ENCODE data around the gene AGAP9. TPM values are rescaled to one million over a fixed set of nuclear protein-coding genes. Genes with fewer than 3 reads are reported as not detected.
"Not testable (repeated sequence)": the region's sequence is repeated elsewhere in the genome, so short reads cannot be mapped to it uniquely, and the experiment has no call there.

Gene AGAP9
- total RNA-seq, 1 experiment from 2014 or later, result 11.8 TPM

DNA sequence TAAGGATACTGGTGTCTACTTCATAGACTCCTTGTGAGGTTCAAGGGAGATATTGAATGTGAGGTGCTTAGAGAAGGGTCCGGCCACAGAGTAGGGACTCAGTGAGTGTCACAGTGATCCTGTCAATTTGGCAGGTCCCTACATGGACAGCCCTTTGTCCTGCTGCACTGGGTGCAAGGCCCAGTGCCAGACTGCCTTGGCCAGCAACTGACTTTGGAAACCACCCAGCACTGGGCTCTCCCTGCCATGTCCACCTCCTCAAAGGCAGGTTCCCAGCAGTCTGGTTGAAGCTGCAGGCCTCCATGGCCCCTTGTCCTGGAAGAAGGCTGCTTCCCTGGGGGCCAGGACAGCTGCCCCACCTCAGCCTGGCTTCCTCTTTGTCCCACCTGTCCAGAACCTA is 41.1 kb downstream of the AGAP9 start:
- DNase-seq; H2AFZ ChIP-seq (ENCODE audit: low read length); H3K9me3 ChIP-seq (ENCODE audit: low read length); H3K4me3 ChIP-seq (ENCODE audit: low read length); H3K79me2 ChIP-seq (ENCODE audit: low read length); H3K36me3 ChIP-seq (ENCODE audit: insufficient read depth, low read length); H3K27me3 ChIP-seq (ENCODE audit: low read length); H3K4me2 ChIP-seq (ENCODE audit: low read depth, low read length, poor library complexity, severe bottlenecking); H3K9me2 ChIP-seq (replicated peaks; ENCODE audit: insufficient read depth, low read length); H3K27ac ChIP-seq (ENCODE audit: low read length); H3K9ac ChIP-seq (ENCODE audit: low read length); H4K20me1 ChIP-seq (ENCODE audit: insufficient read depth, low read depth, low read length); H3K4me1 ChIP-seq (ENCODE audit: low read length): not testable (repeated sequence)

DNA sequence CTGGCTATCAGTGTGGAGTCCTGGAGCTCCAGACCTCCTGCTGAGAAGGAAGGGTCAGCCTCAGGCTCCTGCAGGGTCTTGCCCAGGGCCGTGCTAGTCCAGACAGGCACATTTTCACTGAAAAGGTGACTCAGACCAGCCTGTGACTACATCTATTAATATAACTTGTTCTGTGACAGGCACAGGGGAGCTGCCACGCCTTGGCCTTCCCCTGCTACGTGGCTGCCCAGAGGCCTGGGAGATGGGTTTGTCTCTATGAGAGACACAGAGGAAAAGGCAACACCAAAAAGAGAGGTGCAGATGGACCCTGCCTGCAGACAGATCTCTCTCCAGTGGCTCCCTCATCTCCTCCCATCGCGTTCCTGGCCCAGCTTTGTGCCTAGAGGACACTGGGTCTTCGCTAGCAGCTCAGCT is 41.7 kb downstream of the AGAP9 start:
- not testable (repeated sequence) for H3K4me2 ChIP-seq (ENCODE audit: low read depth, low read length, poor library complexity, severe bottlenecking); H3K9me3 ChIP-seq (ENCODE audit: low read length); H3K9ac ChIP-seq (ENCODE audit: low read length); H3K4me1 ChIP-seq (ENCODE audit: low read length); H3K27ac ChIP-seq (ENCODE audit: low read length); DNase-seq; H3K36me3 ChIP-seq (ENCODE audit: insufficient read depth, low read length); H3K9me2 ChIP-seq (replicated peaks; ENCODE audit: insufficient read depth, low read length); H3K79me2 ChIP-seq (ENCODE audit: low read length); H2AFZ ChIP-seq (ENCODE audit: low read length); H3K27me3 ChIP-seq (ENCODE audit: low read length); H3K4me3 ChIP-seq (ENCODE audit: low read length); H4K20me1 ChIP-seq (ENCODE audit: insufficient read depth, low read depth, low read length)

DNA sequence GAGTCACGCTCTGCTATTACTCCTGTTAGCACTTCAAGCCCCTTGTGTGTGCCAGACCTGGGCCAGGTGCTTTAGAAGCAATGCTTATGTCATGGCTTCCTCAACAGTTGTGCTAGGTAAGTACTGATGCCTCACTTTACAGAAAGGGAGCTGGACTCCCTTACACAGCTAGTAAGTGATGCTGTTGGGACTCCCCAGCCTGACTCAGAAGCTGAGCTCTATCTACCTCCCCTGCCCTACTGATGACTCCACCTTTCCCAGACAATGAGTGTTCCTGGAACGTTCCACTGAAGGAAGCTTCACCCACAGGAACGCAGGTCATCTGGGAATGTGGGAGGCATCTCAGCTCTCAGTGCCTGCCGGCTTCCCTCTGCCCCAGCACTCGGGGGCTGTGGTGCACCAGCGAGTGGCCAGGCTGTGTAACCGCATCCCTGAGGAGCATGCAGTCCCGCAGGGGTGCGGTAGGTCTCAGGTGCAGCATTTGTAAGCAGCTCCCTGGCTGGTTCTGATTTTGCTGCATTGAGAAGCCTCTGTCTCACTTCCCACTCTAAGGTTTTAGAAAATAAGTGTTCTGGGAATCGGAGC is 42.2 kb downstream of the AGAP9 start:
- H3K4me1 ChIP-seq (ENCODE audit: low read length); H4K20me1 ChIP-seq (ENCODE audit: insufficient read depth, low read depth, low read length); H3K27me3 ChIP-seq (ENCODE audit: low read length); H3K9ac ChIP-seq (ENCODE audit: low read length); H3K9me3 ChIP-seq (ENCODE audit: low read length); H3K4me3 ChIP-seq (ENCODE audit: low read length); H3K36me3 ChIP-seq (ENCODE audit: insufficient read depth, low read length); H3K4me2 ChIP-seq (ENCODE audit: low read depth, low read length, poor library complexity, severe bottlenecking); H3K9me2 ChIP-seq (replicated peaks; ENCODE audit: insufficient read depth, low read length); H3K27ac ChIP-seq (ENCODE audit: low read length); H3K79me2 ChIP-seq (ENCODE audit: low read length); H2AFZ ChIP-seq (ENCODE audit: low read length); DNase-seq: not testable (repeated sequence)

DNA sequence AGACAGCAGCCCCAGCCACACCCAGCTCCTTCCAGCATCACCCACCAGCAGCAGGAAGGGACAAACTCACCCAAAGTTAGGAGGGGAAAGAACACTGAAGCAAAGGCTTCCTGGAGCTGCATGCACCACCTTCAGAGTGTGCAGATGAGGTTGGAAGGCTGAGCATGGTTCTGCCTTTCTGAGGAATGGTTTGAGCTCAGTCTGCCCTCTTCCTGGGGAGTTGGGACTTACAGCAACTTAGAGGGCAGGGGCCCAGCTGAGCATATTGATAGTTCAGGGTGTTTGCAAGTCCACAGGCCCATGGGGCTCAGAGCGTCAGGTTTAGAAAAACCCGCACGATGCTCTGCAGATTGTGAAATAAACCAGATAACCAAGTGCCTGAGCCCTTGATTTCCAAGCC is 43.3 kb downstream of the AGAP9 start:
- not testable (repeated sequence) for H3K36me3 ChIP-seq (ENCODE audit: insufficient read depth, low read length); H3K4me2 ChIP-seq (ENCODE audit: low read depth, low read length, poor library complexity, severe bottlenecking); H3K9ac ChIP-seq (ENCODE audit: low read length); H3K9me2 ChIP-seq (replicated peaks; ENCODE audit: insufficient read depth, low read length); H2AFZ ChIP-seq (ENCODE audit: low read length); H3K27me3 ChIP-seq (ENCODE audit: low read length); H3K4me1 ChIP-seq (ENCODE audit: low read length); H4K20me1 ChIP-seq (ENCODE audit: insufficient read depth, low read depth, low read length); H3K27ac ChIP-seq (ENCODE audit: low read length); H3K4me3 ChIP-seq (ENCODE audit: low read length); H3K79me2 ChIP-seq (ENCODE audit: low read length); DNase-seq; H3K9me3 ChIP-seq (ENCODE audit: low read length)

DNA sequence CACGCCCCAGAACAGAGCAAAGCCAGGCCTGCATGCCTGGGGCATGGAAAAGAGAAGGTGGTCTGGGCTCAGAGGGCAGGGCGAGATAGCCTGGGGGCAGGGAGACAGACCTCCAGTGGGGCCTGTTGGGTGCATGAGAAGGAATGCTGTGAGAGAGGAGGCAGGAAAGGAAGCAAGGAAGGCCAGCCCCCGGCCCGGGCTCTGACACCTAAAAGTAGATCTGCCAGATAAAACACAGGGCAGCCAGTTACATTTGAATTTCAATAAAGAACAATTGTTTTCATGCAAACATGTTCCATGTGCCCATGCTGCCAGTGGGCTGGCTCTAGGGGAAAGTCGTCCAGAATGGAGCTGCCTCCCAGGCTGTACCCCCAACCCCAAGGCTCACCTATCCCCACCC is 45.3 kb downstream of the AGAP9 start:
- DNase-seq; H3K27me3 ChIP-seq (ENCODE audit: low read length); H3K4me2 ChIP-seq (ENCODE audit: low read depth, low read length, poor library complexity, severe bottlenecking); H3K9me3 ChIP-seq (ENCODE audit: low read length); H3K4me3 ChIP-seq (ENCODE audit: low read length); H3K79me2 ChIP-seq (ENCODE audit: low read length); H3K9me2 ChIP-seq (replicated peaks; ENCODE audit: insufficient read depth, low read length); H2AFZ ChIP-seq (ENCODE audit: low read length); H3K27ac ChIP-seq (ENCODE audit: low read length); H3K36me3 ChIP-seq (ENCODE audit: insufficient read depth, low read length); H3K9ac ChIP-seq (ENCODE audit: low read length); H3K4me1 ChIP-seq (ENCODE audit: low read length); H4K20me1 ChIP-seq (ENCODE audit: insufficient read depth, low read depth, low read length): not testable (repeated sequence)

DNA sequence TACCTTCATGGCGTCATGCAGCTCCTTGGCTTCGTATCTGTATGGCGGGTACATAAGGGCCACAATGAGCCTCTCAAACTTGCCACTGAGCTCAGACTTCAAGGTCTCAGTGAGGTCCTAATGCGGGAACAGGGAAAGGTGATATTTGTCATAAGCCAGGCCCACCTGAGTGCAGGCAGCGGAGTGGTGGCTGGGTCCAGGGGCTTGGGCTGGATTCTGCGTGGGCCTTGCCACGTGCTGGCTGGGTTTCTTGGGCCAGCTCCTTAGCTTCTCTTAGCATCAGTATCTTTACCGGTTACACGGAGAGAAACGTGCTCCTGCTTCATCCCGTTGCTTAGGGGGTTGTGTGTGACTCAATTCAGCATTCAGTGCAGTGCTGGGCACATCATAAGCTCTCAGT is 46.4 kb downstream of the AGAP9 start:
- H3K9me3 ChIP-seq (ENCODE audit: low read length); H3K79me2 ChIP-seq (ENCODE audit: low read length); H3K9ac ChIP-seq (ENCODE audit: low read length); H3K4me1 ChIP-seq (ENCODE audit: low read length); H3K27me3 ChIP-seq (ENCODE audit: low read length); DNase-seq; H3K4me3 ChIP-seq (ENCODE audit: low read length); H3K9me2 ChIP-seq (replicated peaks; ENCODE audit: insufficient read depth, low read length); H3K36me3 ChIP-seq (ENCODE audit: insufficient read depth, low read length); H3K4me2 ChIP-seq (ENCODE audit: low read depth, low read length, poor library complexity, severe bottlenecking); H2AFZ ChIP-seq (ENCODE audit: low read length); H3K27ac ChIP-seq (ENCODE audit: low read length); H4K20me1 ChIP-seq (ENCODE audit: insufficient read depth, low read depth, low read length): not testable (repeated sequence)

DNA sequence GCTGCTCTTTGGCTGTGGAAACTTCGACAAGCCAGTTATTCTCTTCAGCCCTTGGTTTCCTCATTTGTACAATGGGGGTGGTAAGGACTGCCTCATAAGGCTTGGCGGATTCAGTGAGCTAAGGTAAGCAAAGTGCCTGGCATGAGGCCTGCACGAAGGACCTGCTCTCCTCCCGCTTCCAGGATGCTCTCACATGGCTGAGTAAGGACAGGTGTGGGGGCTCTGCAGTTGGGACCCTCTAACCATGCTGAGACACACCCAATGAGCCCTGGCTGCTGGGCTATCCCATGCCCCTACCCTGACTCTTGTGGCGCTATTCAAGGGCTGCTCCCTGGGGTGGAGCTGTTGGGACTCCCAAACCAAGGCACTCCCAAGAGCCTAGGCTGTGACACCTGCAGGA is 48.3 kb downstream of the AGAP9 start:
- not testable (repeated sequence) for H3K36me3 ChIP-seq (ENCODE audit: insufficient read depth, low read length); H4K20me1 ChIP-seq (ENCODE audit: insufficient read depth, low read depth, low read length); H2AFZ ChIP-seq (ENCODE audit: low read length); H3K27ac ChIP-seq (ENCODE audit: low read length); H3K4me1 ChIP-seq (ENCODE audit: low read length); H3K4me2 ChIP-seq (ENCODE audit: low read depth, low read length, poor library complexity, severe bottlenecking); H3K9me2 ChIP-seq (replicated peaks; ENCODE audit: insufficient read depth, low read length); H3K79me2 ChIP-seq (ENCODE audit: low read length); H3K27me3 ChIP-seq (ENCODE audit: low read length); H3K9me3 ChIP-seq (ENCODE audit: low read length); H3K9ac ChIP-seq (ENCODE audit: low read length); DNase-seq; H3K4me3 ChIP-seq (ENCODE audit: low read length)

DNA sequence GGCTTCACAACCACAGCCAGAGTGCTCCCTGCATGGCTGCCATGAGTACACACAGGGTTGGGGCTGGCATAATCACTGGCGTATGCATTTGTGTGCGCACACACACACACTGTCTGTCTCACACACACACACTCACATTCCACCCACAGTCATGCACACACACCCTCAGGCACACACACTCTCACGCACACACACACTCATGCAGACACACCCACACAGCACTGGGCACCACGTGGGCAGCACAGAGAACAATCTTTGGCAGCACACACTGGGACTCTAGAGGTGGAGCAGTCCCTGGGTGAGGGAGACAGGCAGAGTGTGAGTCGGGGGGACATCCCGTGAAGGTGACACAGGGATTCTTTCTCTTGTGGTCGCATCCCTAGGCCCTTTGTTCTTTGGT is 49.9 kb downstream of the AGAP9 start:
- H3K36me3 ChIP-seq (ENCODE audit: insufficient read depth, low read length); H3K9ac ChIP-seq (ENCODE audit: low read length); H3K79me2 ChIP-seq (ENCODE audit: low read length); H3K9me3 ChIP-seq (ENCODE audit: low read length); H4K20me1 ChIP-seq (ENCODE audit: insufficient read depth, low read depth, low read length); DNase-seq; H3K9me2 ChIP-seq (replicated peaks; ENCODE audit: insufficient read depth, low read length); H3K4me2 ChIP-seq (ENCODE audit: low read depth, low read length, poor library complexity, severe bottlenecking); H3K4me1 ChIP-seq (ENCODE audit: low read length); H3K4me3 ChIP-seq (ENCODE audit: low read length); H2AFZ ChIP-seq (ENCODE audit: low read length); H3K27me3 ChIP-seq (ENCODE audit: low read length); H3K27ac ChIP-seq (ENCODE audit: low read length): not testable (repeated sequence)

DNA sequence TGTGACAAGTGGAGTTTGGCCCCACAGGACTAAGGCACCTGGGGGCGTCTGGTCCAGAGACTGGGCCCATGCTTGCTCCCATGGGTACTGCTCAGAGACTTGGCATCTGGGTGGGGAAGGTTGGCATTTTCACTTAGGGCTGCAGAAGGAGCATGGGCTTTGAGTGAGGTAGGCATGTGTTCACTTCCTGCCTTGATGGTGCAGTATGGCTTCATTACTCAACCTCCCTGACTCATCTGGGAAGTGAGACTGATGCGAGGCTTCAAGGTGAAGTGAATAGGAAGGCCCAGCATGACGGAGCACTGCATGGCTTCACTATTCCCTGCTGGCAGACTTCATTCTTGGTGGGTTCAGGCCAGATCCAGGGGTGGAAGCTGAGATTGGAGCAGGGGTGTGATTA is 50.8 kb downstream of the AGAP9 start:
- H3K4me2 ChIP-seq (ENCODE audit: low read depth, low read length, poor library complexity, severe bottlenecking); H3K27me3 ChIP-seq (ENCODE audit: low read length); H4K20me1 ChIP-seq (ENCODE audit: insufficient read depth, low read depth, low read length); H3K9ac ChIP-seq (ENCODE audit: low read length); H3K36me3 ChIP-seq (ENCODE audit: insufficient read depth, low read length); H3K9me2 ChIP-seq (replicated peaks; ENCODE audit: insufficient read depth, low read length); H2AFZ ChIP-seq (ENCODE audit: low read length); H3K79me2 ChIP-seq (ENCODE audit: low read length); H3K9me3 ChIP-seq (ENCODE audit: low read length); H3K27ac ChIP-seq (ENCODE audit: low read length); DNase-seq; H3K4me3 ChIP-seq (ENCODE audit: low read length); H3K4me1 ChIP-seq (ENCODE audit: low read length): not testable (repeated sequence)
